IPS-NIHi11 (cell line): ENCODE data around the gene B9D2.
"Not testable (repeated sequence)": the region's sequence is repeated elsewhere in the genome, so short reads cannot be mapped to it uniquely, and the experiment has no call there.

Experiments used
- DNase-seq: peaks from one replicate; pipeline ENCODE4 v3.0.0; 2012; ENCODE audit warnings: mixed read lengths, low spot score

The B9D2 gene, protein sequence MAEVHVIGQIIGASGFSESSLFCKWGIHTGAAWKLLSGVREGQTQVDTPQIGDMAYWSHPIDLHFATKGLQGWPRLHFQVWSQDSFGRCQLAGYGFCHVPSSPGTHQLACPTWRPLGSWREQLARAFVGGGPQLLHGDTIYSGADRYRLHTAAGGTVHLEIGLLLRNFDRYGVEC

DNA sequence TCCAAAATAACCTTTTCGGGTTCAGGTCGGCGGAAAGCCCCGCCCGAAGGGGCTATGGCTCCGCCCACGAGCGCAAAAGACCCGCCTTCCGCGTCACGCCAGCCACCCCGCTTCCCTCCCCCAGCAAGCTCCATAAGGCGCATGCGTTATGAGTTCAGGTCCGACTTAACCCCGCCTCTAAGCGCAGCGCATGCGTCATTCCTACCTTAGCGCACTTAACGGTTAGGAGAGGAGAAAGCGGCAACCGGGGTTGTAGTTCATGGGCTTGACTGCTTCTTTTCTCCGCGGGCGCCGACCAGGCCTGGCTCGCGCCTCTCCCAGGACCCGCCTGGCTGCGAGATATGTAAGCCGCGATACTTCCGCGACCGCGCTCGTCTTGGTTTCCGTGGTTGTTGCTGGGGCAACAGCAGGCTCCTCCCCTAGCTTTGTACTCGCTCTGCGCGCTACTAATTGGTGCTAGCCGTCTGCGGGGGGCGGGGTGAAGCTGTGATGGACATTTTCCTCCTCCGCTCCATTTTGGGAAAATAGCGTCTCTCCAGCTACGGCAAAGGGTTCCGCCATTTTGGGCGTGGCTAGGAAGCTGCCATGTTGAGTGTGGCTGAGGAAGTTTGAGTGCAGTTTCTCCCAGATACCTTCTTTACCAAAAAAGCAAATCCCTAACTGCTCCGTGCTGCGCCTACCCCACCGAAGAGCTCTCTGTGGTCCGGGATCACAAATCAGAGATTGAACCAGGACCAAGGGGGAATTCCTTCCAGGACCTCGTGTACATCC lies at the start of gene B9D2:
Gene B9D2 (minus strand): TSS at position 397 of the 771 bp plus-strand sequence. CDS start 630 bp downstream, outside the sequence.
- peak; percentile 94 for DNase-seq

DNA sequence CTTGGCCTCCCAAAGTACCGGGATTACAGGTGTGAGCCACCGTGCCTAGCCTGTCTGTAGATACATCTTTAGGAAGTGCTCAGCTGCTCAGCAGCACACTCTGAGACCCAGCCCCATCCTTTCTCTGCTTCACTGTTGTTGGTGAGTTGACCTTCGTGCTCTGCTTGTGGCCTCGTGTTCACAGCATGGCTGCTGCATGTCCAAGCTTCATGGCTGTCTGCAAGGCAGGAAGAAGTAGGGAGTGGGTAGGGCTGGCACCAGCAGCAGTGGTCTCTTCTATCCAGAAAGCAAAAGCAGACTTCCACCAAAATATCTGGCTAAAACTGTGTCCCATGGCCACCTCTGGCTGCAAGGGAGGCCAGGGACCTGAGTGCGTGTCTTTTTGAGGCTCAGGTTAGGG lies 49.0 kb upstream of the B9D2 start:
- no peak for DNase-seq

DNA sequence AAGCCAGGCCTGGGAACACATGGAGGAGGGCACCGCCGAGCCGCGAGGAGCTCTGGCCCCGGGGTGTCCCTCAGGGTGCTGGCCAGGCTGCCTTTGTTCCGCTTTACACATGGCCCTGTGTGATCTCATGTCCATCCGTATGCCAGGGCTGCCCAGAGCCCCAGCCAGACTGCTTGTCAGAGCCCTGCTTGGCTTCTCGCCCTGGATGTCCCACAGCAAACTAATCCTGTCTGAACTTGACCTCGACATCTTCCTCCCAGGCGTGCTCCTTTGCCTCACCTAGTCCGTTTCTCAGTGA lies 48.0 kb upstream of the B9D2 start:
- no peak for DNase-seq

DNA sequence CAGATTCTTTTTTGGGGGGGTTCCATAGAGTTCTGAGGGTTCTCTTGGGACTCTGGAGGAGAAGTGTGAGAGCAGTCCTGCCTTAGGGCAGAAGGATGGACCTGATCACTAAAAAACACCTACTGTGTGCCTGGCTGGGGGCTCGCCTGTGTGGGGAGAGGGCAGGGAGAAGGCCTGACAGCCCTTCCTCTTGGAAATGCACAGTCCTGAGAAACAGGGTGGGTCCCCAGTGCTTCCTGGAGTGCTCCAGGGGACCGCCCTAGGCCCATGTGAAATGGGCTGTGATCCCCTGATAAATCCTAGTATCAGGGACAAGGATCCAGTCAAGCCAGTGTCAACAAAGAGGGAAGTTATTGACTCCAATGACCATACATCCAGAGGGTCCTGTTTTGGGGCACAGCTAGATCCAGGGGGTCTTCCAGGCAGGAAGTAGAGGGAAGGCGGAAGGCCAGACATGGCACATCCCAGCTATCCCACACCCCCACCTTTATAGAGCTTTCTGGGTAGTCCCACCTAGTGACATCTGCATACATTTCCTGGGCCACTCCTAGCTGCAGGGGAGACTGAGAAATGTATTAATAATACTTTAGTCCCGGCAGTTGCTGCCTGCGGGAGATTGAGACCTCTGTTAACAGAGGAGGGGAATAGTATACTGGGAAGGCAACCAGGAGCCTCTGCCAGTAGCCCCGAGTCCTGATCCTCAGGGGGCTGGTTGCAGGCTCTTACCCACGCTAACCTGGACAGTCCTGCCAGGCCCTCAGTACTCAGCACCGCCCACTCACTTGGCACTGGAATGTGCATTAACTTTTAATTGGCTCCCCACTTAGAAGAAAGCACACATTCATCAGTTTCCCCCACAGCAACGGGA lies 47.4 kb upstream of the B9D2 start:
- DNase-seq = no peak

DNA sequence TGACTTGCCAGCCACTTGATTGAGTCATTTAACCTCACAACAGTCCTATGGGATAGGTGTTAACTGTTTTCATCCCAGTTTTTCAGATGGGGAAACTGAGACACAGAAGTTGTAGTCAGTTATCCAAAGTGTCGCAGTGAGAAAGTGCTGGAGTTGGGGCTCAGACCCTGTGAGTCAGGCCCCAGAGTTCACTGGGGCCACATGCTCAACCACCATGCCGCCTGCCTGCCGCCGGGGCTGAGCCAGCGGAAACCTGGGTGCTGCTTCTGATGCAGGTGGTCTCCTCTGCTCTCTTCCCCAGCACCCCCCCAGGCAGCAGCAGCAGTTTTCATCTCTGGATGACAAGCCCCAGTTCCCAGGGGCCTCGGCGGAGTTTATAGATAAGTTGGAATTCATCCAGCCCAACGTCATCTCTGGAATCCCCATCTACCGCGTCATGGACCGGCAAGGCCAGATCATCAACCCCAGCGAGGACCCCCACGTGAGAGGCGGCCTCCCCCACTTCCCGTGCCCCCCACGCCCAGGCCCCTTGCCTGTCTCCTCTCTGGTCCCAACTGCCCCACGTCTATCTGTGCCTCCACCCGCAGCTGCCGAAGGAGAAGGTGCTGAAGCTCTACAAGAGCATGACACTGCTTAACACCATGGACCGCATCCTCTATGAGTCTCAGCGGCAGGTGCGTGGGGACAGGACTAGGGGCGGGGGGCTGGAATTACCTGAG lies 46.5 kb upstream of the B9D2 start:
- DNase-seq = no peak

DNA sequence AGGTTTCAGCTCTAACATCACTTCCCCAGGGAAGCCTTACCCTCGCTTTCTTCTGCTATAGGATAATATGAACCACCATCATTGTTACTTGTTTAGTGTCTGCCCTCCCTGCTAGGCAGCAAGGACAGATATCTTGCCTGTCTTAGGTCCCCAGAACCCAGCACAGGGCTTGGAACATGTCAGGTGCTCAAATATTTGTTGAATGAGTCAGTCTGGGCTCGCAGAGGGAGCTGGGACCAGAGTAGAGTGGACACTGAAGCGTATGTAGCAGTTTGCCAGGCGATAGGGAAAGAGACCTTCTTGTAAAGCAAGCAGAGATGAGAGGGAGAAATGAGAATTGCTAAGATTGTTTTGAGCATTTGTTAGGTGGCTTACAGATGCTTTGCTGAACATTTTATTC lies 45.3 kb upstream of the B9D2 start:
- no peak for DNase-seq

DNA sequence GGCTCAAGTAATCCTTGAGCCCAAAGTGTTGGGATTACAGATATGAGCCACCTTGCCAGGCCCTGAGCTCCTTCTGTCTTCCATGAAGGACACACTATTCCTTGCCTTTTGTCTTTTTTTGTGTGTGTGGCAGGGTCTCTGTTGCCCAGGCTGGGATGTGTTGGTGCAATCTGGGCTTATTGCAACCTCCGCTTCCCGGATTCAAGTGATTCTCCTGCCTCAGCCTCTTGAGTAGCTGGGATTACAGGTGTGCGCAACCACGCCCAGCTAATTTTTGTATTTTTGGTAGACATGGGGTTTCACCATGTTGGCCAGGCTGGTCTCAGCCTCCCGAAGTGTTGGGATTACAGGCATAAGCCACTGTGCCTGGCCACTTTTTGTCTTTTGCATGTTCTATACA lies 44.9 kb upstream of the B9D2 start:
- not testable (repeated sequence) for DNase-seq

DNA sequence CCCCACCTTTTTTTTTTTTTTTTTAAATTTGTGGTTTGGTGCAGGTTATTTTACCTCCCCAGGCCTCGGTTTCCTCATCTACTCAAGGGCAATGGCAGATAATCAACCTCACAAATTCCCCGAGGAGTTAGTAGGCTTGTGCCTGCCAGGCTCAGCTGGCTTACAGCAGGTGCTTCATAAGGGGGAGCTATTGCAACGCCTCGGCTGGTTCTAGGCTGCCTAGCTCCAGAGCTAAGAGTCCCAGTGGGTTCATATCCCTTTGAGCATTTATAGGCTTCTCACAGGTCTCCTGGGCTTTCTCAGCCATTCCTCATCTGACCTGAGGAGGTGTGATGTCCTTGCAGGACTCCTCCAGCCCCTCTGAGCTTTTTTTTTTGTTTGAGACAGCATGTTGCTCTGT lies 44.3 kb upstream of the B9D2 start:
- DNase-seq = no peak

DNA sequence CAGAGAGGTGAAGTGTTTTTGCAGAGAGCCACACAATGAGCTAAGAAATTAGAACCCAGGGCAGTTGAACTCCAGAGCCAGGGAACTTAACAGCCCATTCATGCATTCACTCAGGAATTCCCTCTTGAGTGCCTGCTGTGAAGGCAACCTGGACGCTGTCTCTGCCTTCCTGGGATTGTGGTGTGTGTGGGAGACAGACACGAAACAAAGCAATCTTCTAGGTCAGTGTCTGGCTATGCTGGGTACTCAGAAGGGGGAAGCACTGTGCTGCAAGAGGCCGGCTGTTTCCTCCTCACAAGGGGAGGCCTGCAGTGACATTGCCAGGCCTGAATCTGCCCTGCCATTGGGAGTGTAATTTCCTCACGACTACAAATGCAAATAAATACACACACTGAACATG lies 43.3 kb upstream of the B9D2 start:
- DNase-seq = peak; percentile 42

DNA sequence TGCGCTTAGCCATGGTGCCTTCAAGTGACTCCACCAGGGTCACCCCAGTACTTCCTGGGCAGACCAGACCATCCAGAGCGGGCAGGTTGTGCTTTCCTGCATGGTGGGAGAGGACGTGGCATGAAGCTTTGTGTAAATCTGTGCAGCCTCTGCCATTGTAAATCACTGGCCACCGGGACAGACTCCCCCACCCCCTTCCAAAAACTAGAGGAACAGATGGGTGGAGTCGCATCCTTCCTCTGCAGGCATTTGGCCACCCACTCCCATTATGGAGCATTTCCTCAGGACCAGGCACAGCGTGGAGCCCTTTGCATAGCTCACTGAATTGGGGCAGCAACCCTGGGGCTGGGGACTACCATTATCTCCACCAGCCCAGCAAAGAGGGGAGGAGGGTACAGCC lies 41.8 kb upstream of the B9D2 start:
- no peak for DNase-seq

DNA sequence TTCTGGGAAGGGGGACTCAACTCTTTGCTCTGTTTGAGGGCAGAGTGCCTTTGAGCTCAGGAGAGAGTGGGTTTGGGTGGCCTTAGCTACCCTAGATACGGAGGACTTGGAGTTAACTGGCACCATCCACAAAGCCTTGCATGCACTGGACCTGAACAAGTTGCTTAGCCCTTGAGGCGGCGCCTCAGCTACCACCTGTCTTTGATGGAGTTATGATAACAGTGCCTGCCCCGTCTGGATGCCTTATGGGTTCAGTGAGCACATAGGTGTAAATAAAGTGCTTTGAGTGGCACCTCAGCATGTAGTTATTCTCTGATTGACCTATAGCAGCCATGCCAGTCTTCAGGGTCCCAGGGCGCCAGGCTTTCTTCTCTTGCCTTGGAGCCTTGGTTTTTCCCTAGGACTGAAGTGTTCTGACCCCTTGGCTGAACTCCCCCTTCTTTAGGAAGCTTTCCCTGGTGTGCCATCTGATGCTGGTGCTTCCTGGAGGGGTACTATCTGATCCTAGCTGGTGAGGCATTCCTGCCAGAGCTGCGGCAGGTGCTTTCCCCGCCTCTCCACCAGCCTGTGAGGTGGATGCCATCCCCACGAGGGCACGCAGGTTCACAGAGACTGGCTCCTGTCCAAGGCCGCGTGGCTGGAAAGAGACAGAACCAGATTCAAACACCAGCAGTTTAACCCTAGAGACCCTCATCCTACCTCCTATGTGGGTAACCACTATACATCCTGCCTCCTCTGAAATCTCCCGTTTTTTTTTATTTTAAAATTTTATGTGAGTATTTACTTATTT lies 39.4 kb upstream of the B9D2 start:
- no peak for DNase-seq

DNA sequence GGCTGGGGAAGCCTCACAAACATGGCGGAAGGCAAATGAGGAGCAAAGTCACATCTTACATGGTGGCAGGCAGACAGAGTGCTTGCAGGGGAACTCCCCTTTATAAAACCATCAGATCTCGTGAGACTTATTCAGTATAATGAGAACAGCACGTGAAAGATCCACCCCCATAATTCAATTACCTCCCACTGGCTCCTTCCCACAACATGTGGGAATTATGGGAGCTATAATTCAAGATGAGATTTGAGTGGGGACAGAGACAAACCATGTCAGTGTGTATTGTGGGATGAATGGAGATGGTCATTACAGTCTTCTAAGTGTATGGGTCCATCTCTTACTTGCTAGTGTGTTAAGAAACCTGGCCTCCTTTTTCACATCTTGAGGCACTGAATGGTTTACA lies 38.1 kb upstream of the B9D2 start:
- no peak for DNase-seq

DNA sequence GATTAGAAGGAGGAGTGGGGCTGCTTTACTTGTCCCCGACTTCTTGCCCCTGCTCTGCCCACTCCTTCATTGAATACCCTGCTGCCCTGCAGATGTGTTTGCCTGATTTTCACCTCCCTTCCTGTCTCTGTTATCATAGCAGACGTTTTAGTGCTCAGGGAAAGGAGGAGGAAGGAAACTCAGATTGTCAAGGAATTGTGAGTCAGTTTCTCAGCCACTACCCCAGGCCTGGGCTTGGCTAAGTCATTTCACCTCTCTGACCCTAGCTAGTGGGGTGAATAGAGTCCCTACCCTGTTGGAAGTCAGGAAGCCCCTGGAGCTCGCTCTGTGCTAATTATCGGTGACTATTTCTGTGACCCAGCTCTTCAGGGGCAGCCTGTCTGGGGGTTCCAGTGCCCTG lies 37.5 kb upstream of the B9D2 start:
- DNase-seq = no peak

DNA sequence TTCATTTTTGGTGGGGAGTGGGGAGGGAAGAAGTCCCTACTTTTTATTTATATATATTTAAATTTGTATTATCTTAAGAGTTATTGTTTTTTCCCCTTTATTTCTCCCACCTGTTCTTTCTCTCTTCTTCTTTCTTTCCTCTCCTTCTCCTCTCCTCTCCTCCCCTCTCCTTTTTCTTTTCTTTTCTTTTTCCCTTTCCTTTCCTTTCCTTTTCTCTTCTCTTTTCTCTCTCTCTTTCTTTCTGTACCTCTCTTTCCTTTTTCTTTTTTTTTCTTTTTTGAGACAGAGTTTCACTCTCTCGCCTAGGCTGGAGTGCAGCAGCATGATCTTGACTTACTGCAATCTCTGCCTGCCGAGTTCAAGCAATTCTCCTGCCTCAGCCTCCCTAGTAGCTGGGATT lies 35.6 kb upstream of the B9D2 start:
- DNase-seq = no peak

DNA sequence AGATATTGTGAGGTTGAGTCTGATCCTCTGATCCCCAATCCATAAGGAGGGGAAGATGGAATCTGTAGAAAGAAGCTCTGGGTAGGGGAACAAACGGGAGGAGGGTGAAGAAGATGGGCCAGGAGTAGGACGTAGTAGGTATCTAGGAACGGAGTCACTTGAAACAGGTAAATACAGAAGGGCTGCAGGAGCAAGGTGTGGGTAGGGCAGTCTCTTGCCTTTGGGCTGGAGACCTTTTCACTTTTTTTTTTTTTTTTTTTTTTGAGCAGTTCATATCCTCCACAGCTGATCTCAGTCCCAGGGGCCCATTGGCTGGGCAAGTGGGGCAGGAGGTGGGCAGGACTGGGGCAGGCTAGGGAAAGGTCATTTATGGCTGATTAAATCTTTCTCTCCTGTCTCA lies 35.1 kb upstream of the B9D2 start:
- DNase-seq = no peak

DNA sequence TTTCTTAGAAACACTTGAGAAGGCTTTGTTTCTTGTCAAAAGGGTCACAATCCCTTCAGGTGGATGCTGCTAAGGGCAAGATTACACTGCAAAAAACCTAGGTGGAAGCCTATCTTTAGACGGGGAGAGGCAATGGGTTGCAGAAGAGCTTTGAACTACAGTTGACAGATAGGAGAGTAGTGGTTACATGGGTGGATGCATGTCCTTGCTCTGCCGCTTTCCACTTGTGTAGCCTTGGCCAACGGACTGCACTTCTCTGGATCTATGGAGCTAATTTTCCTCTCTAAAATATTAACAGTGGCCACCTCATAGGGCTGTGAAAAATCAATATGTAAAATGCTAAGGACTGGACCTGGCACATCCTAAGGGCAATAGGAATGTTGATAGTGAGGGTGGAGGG lies 34.6 kb upstream of the B9D2 start:
- no peak for DNase-seq

DNA sequence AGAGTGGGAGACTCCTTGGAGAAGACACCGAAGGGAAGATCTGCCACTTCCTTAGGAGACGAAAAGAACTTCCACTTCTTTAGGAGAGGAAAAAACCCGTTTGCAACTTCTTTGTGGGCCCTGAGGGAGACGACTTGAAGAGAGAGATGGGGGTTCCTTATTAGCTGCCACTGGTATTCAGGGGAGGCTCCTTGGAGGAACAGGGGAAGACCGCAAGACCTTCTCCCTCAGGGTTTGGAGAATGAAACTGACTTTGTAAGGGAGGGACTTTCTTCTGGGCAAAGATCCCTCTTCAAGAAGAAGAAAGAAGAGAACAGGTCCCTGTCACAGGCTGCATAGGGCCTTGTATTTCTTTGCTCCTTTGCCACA lies 34.1 kb upstream of the B9D2 start:
- DNase-seq = no peak

DNA sequence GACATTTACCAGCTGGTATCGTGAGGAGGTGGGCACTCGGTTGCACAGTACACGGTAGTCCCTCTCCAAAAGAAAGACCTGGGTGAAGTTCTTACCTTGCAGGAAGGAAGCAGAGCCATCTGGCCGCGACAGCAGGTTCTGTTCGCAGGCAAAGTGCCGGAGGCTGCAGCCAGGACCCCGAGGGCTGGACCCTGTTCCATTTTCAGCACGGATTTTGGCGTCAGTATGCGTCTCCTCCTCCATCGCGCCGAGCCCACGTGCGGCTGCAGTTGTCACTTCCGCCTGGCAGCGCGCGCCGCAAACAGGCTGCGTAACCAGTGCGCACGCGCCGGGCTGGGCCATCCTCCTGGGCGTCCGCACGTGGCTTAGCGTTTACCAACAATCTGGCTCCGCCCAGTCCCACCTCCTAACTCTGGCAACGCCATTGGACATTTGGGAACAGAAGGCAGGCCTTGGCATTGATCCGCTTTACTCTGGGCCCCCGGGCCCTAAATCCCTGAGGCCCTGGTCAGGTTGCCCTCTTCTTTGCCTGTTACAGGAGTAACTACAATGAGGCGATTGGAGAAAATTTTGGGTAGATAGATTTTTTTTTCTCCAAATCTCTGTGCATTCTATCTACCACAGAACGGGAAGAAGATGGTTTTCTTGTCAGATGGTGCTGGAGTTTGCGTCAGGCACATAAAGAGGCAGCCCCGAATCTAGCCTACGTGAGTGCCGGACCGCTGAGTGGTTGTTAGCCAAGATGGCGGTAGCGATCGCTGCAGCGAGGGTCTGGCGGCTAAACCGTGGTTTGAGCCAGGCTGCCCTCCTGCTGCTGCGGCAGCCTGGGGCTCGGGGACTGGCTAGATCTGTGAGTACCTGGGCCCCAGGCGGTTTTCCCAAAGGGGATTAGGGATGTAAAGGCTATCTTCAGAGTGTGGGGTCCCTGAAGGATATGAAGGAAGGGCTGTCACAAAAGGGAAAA lies 33.4 kb upstream of the B9D2 start, which contains the start of the genes BCKDHA and EXOSC5:
Gene BCKDHA (plus strand): TSS at position 733 of the 964 bp plus-strand sequence. CDS start 10 bp downstream, at position 743.
Gene EXOSC5 (minus strand): TSS at position 274 of the 964 bp plus-strand sequence. CDS start 31 bp downstream, at position 243.
- DNase-seq = peak; percentile 99

DNA sequence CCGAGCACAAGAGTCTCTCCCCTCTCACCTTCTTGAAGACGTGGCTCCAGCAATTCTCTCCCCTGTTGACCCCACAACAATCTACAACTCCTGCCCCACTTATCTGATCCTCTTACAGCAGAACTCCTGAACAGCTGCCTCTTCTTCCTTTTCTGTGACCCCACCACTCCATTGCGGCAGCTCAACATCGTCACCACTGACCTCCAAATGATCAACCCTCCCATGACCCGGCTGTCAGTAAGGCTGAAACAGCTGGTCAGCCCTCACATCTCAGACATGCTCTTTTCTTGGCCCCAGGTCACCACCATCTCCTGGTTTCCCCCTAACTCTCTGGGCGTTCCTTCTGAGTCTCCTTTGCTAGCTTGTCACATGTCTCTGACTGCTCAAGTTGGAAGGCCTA lies 31.4 kb upstream of the B9D2 start:
- DNase-seq = no peak

DNA sequence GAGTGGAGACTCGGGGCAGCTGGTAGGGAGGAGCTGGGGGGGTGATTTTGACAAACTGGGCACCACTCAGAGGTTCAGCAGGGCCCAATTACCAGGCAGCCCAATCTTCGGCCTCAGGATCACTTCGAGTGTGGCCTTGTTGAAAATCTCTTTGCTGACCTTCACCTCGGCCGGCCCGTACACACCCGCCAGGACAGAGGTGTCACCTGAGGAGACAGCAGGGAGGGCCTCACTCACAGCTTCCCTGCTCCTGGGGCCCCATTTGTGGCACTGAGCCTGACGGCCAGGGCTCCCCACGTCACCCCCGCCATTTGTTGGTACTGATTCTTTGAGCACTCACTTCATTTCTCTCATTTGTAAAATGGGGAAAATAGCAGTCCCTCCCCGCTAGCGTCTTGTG lies 28.8 kb upstream of the B9D2 start:
- DNase-seq = no peak
